ENCODE results near the gene FAM3C. TPM values are rescaled to one million over a fixed set of nuclear protein-coding genes. Genes with fewer than 3 reads are reported as not detected.
"Not testable (repeated sequence)": the region's sequence is repeated elsewhere in the genome, so short reads cannot be mapped to it uniquely, and the experiment has no call there.

The FAM3C gene
- total RNA-seq, 1 donor from 2014 or later = 64.8 TPM

GRCh38 chr7:121331048-121331447 lies 65.1 kb downstream of the FAM3C start:
- no peak for DNase-seq (ENCODE audit: low spot score)

DNA sequence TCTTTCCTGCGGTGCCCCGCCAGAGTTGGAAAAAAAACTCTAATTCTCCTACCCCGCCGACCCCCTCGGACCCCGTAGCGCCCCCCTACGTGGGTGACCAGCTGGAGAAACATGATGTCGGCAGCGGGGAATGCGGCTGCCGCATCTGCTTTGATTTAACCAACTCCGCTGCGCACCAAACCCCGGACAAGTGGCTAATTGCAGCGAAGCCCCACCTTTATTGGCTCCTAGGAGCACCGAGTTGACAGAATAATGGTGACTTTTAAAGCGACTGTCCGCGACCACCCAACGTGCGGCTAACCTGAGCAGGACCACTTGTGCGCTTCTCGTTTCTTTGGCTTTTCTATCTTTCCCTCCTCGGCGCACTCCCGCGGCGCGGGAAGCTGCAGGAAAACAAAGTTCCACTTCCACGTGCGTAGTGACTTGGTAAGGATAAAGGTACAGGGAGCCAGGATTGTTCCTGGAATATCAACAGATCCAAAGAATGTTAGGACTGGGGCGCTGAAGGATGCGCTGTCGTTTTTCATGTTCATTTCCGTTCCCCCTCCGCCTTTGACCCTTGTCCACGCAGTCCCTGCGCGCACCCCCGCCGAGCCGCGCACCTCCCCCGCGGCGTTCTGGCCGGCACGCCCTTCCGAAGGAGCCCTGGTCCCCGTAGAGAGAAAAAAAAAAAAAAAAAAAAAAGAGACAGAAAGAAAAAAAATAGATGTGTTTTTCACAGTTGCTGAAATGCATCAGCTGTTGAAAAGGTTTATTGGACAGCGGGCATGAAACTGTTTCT lies 65.9 kb downstream of the FAM3C start:
- no peak for DNase-seq (ENCODE audit: low spot score)

DNA sequence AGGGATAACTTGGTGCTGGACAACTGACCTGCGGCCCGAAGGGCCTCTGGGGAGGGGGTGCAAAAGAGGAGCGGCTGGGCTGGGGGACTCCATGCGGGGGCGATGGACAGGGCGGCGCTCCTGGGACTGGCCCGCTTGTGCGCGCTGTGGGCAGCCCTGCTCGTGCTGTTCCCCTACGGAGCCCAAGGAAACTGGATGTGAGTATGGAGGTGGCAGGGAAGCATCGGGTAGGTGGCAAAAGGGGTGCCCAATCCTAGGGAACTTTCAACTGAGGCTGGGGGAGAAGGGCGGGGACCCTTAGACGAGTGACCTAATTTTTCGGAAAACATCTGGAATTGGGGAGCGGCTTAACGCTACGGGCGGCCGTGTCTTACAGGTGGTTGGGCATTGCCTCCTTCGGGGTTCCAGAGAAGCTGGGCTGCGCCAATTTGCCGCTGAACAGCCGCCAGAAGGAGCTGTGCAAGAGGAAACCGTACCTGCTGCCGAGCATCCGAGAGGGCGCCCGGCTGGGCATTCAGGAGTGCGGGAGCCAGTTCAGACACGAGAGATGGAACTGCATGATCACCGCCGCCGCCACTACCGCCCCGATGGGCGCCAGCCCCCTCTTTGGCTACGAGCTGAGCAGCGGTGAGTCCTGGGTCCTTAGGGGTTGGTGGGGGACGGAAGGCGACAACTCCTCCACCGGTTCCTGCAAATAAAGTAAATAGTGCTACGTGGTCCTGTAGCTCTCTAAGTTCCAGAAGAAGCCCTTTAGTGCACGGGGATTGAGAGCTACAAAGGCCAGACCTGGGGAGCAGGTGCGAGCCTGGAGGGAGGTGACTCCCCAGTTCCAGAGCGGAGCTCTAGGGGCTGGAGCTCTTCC lies 66.7 kb downstream of the FAM3C start:
- DNase-seq (ENCODE audit: low spot score) = no peak

DNA sequence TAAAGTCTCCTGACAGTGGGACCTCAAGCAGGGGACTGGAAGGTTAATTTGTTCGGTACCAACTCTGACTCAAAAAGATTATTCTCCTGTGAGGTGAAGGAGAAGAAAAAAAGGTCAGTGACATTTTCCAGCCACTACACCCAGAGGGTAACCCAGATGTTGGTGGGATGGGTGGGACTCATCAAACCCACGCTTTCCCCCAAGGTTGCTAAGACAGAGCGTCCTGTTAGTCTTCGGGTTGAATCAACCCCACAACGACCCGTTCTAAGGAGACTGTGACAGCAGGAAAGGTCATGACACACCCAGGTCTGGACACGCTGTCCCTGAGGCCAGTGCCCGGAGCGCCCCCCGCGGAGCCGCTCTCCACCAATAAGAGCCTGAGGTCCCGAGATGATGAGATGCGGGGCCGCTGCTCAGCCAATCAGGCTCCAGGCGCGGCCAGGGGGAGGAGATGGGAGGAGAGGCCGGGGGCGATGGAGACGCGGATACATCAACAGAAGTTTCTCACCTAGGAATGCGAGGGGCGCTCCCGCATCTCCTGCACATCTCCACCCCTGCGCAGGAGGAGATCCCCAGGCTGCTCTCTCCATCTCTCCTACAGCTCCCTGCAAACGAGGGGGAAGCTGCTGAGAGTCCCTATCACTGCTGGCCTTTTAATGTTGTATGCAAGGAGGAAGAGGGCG lies 67.5 kb downstream of the FAM3C start, which contains the start of gene WNT16:
Gene WNT16 (plus strand): TSS at position 493 of the 683 bp plus-strand sequence. CDS start 293 bp downstream, outside the sequence.
- DNase-seq (ENCODE audit: low spot score) = no peak

DNA sequence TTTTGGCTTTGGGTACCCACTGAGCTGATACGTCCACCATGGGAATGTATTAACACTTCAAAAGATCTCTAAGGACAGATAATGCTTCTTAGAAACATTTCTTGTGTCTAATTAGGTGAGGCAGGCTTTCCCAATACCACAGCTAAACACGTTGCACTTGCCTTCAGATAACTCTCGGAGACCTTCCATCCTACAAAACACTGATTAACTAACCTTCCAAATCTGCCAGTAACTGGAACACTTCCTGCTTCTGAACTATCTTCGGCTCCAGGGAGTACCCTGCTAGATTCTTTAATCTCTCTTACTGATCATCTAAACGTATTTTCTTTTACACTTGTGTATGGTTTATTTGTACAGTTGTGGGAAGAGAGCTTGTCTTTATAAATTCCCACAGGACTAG lies 68.4 kb downstream of the FAM3C start:
- DNase-seq (ENCODE audit: low spot score) = no peak

DNA sequence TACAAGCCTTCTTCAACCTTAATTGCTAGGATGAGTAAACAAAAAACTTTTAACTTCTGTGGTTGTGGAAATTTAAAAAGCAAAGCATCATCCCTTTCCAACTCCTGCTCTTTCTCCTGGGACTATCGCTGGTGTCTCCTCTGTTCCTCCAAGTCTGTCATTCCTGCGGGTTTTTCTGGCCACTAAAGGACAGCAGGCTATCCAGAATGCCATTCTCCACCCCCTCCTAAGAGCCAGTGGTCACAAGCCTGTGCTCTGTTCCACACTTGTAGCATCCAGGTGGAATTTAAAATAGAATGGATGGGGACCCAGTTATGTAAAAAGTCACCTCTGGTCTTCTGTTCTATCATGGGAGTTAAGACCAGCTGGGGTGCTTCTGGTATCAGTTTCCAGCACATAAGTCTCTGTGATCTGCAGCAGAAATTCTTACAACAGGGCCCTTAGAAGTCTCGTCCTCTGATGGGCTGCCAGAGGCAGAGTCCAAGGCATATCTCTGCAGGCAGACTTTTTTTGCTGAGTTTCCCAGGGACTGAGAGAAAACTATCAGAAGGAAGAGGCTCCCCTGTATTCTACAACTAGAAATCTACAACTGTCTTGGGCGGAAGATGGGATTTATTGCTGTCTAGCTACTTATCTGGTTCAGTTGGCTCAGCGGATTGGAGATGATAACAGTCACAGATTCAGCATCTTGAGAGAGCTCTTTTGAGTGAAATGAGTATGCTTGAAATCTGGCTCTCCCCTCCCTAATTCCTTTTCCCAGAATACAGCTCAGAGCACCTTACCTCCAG lies 72.4 kb downstream of the FAM3C start:
- no peak for DNase-seq (ENCODE audit: low spot score)

GRCh38 chr7:121322460-121322859 lies 73.6 kb downstream of the FAM3C start:
- DNase-seq (ENCODE audit: low spot score) = no peak

- not testable (repeated sequence) for DNase-seq (ENCODE audit: low spot score)
Observed at GRCh38 chr7:121315170-121315569, 80.9 kb downstream of the FAM3C start.

GRCh38 chr7:121313793-121314676 lies 82.1 kb downstream of the FAM3C start:
- DNase-seq (ENCODE audit: low spot score) = no peak

- DNase-seq (ENCODE audit: low spot score) = no peak
Observed at GRCh38 chr7:121313220-121313792, 82.8 kb downstream of the FAM3C start.

- no peak for DNase-seq (ENCODE audit: low spot score)
Observed at GRCh38 chr7:121307021-121307574, 89.0 kb downstream of the FAM3C start.

DNA sequence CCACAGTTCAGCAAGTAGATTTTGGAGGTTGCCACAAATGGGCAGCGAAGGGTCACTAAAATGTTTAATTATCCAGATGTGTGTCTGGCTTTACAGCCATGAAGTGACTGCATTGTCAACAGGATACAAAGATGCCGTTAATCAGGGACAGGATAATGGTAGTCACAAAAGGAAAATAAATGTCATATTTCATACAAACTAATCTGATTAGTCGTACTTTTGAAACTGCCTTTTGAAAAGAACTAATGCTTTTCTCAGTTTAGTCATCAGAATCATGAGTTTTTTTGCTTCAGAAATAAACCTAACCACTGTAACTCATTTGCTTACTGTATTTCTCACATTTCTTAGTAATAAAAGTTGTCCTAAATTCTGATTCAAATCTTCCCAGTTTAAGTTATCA lies 89.5 kb downstream of the FAM3C start:
- no peak for DNase-seq (ENCODE audit: low spot score)

- DNase-seq (ENCODE audit: low spot score) = no peak
Observed at GRCh38 chr7:121305109-121305508, 91.0 kb downstream of the FAM3C start.

- no peak for DNase-seq (ENCODE audit: low spot score)
Observed at GRCh38 chr7:121304102-121304658, 91.9 kb downstream of the FAM3C start.

- no peak for DNase-seq (ENCODE audit: low spot score)
Observed at GRCh38 chr7:121303422-121304101, 92.5 kb downstream of the FAM3C start.

DNA sequence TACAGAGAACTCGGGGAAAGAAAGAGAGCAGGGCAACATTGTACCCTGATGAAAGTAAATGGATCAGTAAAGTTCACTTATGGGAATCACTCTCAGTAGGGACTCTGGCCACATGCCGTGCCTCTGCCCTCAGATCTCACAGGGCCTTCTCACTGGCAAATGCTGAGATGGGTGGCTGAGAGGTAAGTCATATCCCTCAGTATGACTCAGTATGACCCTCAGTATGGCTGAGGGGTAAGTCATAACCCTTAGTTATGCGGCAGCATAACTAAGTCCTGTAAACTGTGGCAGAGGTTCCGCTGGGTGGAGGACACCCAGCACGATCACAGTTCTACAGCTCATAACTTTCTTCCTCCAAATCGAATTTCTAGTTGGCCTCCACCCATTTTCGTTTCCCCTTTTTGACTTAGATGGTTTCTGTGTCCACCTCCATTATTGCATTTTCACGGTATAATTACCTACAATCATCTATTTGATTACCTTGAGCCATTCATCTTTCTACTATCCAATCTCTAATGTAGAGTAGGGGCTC lies 93.8 kb downstream of the FAM3C start:
- no peak for DNase-seq (ENCODE audit: low spot score)

- no peak for DNase-seq (ENCODE audit: low spot score)
Observed at GRCh38 chr7:121301446-121302213, 94.5 kb downstream of the FAM3C start.
